ENCODE data around the gene SERHL2. TPM values are rescaled to one million over a fixed set of nuclear protein-coding genes. Genes with fewer than 3 reads are reported as not detected.
"Not testable (repeated sequence)": the region's sequence is repeated elsewhere in the genome, so short reads cannot be mapped to it uniquely, and the experiment has no call there.

Gene SERHL2
- total RNA-seq, 2 experiments from 2014 or later, result 0.78 to 2.1 TPM

DNA sequence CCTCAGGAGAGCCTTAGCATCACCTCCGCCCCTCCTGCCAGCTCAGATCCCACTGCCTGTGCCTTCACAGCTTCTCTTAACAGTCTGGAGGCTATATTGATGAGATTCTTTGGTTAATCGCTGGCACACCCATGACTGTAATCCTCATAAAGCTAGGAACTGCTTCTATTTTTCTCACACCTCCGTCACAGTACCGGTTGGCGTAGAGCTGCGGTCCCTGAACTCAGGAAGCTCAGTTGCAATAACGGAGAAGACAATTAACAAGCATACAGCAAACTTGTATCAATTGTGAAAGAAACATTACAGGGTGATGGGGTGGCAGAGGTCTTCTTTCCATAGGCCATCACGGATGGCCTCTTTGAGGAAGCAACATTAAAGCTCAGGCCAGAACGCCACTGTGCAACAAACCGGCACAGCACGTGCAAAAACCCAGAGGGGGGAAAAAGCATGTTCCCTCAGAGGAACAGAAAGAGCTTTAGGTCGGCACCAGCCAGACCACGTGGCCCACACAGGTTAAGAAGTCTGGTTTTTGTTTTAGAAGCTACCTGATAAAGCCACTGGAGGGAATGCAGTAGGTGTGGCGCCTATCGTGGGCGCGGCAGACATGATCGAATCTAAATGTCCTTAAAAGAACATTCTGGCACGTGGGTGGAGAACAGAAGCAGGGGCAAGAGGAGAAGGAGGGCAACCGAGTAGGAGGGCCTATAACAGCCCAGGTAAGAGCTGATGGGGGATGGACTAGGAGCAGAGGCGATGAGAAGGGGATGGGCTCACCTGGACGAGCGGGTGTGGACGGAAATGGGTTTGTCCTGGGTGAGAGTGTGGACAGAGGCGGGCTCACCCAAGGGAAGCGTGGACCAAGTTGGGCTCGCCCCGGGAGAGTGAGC is 34.9 kb upstream of the SERHL2 start:
- POLR2A ChIA-PET; DNase-seq; CTCF ChIA-PET; H3K36me3 Mint-ChIP-seq (ENCODE audit: low read depth); H3K4me1 Mint-ChIP-seq; H3K27me3 Mint-ChIP-seq; H3K9me3 Mint-ChIP-seq (ENCODE audit: low read depth): not testable (repeated sequence)
- ATAC-seq, result peak; percentile 30
- intact Hi-C loops (cut with DNase I, micrococcal nuclease), result loop anchor here in 1 of 2 experiments (1.0 to 2.0 kb wide), 6 partner anchors 18 to 570 kb away; partner anchors contain the start of genes NDUFA6, POLDIP3, SERHL2 and TTLL1
- H3K27ac Mint-ChIP-seq, result peak overlapping the region; percentile 90
- H3K4me3 Mint-ChIP-seq, result peak overlapping the region; percentile 94

GRCh38 chr22:42519525-42520401 is 34.0 kb upstream of the SERHL2 start, which contains the start of gene RRP7A:
RRP7A (minus strand) TSS chr22:42519796; CDS start chr22:42519786, 10 bp downstream.
- CTCF ChIA-PET, result no interaction called here
- no peaks in the 10 kb centered on the region for H3K27me3 Mint-ChIP-seq

DNA sequence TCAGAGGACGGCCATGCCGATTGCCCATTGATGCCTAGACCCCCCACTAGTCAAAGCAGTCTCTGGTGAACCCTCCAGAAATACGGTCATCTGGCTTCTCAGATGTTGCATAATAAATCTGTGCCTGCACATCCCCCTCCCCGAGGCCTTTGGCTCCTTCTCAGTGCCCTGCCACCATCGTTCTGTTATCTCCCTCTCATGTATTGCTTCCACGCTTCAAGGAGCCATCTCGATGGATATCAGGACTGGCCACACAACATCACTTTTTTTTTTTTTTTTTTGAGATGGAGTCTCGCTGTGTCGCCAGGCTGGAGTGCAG is 32.6 kb upstream of the SERHL2 start:
- ChIA-PET POLR2A (no interaction called here), CTCF (interaction anchor here (0.7 kb wide), 1 partner anchor 460 kb away, joined by 5 read pairs; no protein-coding TSS in a partner anchor)
- Mint-ChIP-seq H3K36me3 (ENCODE audit: low read depth) (peaks cover 7% of the 10 kb centered on the region), H3K9me3 (ENCODE audit: low read depth) (no peaks in the 10 kb centered on the region), H3K27ac (no peak overlapping the region), H3K4me1 (peaks cover 9% of the 10 kb centered on the region), H3K27me3 (no peaks in the 10 kb centered on the region), H3K4me3 (no peak overlapping the region)
- ATAC-seq, result no peak
- no peak for DNase-seq
- intact Hi-C loops (cut with DNase I, micrococcal nuclease), result no loop called here

More at GRCh38 chr22:42519525-42520401, 34.0 kb upstream of the SERHL2 start, which contains the start of gene RRP7A:
- Mint-ChIP-seq H3K27ac (peak within 1 kb of the TSS; percentile 90), H3K36me3 (ENCODE audit: low read depth) (peaks cover 10% of the 10 kb centered on the region), H3K4me1 (peaks cover 9% of the 10 kb centered on the region), H3K9me3 (ENCODE audit: low read depth) (no peaks in the 10 kb centered on the region), H3K4me3 (peak within 1 kb of the TSS; percentile 94)
- POLR2A ChIA-PET, result no interaction called here
- ATAC-seq, result peak; percentile 93
- intact Hi-C loops (cut with DNase I, micrococcal nuclease), result loop anchor here in 1 of 2 experiments (1.0 to 2.0 kb wide), 7 partner anchors 19 to 570 kb away; partner anchors contain the start of genes NDUFA6, POLDIP3, SERHL2 and TTLL1
- DNase-seq, result peak; percentile 93

DNA sequence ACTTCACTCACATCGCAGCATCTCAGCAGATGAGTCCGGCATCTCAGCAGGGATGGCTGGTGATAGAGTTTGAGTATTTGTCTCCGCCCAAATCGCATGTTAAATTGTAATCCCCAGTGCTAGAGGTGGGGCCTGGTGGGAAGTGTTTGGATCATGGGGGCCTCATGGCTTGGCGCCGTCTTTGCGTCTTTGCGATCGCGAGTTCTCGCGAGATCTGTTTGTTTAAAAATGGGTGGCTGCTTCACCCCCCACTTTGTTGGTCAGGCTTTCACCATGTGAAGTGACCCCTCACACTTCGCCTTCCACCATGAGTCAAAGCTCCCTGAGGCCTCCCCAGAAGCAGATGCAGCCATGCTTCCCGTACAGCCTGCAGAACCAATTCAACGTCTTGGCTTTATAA is 31.2 kb upstream of the SERHL2 start:
- no peak for DNase-seq
- peaks cover 7% of the 10 kb centered on the region for H3K36me3 Mint-ChIP-seq (ENCODE audit: low read depth)
- ATAC-seq, result no peak
- H3K27me3 Mint-ChIP-seq, result no peaks in the 10 kb centered on the region
- H3K9me3 Mint-ChIP-seq (ENCODE audit: low read depth), result no peaks in the 10 kb centered on the region
- no peak overlapping the region for H3K27ac Mint-ChIP-seq
- intact Hi-C loops (cut with DNase I, micrococcal nuclease), result no loop called here
- H3K4me1 Mint-ChIP-seq, result peaks cover 9% of the 10 kb centered on the region
- ChIA-PET POLR2A (no interaction called here), CTCF (no interaction called here)
- no peak overlapping the region for H3K4me3 Mint-ChIP-seq

DNA sequence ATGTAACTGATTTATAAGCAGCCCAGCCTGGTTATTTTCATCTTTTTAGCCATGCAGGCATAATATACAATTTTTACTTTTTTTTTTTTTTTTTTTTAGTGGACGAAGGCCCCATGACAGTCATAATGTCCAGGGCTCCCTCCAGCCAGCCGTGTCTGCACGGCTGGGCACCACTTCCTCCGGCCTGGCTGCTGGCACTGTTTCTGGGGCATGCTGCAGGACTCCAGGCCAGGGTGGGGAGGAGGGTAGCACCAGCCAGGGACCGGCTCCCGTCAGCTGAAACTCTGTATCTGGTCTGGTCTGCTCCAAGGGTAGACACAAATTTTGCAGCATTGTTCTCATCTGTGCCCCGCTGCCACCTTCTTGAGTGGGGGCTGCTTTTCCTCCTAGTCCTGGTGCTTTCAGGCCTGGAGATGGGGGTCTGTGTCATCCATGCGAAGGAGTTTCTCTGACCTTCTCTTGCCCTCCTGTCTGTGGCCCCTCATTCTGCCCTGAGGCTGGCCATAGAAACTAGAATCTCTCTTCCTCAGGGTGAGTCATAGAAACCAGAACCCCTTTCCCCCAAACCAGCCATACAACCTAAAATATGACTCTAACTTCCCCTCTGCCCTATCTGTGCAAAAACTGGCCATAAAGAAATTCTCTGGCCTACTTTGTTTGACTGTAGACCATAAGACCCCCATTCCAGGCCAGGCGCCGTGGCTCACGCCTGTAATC is 25.0 kb upstream of the SERHL2 start:
- H3K36me3 Mint-ChIP-seq (ENCODE audit: low read depth), result no peaks in the 10 kb centered on the region
- H3K27ac Mint-ChIP-seq, result no peak overlapping the region
- ChIA-PET CTCF (interaction anchor here (0.6 kb wide), 1 partner anchor 82 kb away, joined by 3 read pairs; no protein-coding TSS in a partner anchor), POLR2A (no interaction called here)
- peaks cover 10% of the 10 kb centered on the region for H3K4me1 Mint-ChIP-seq
- no peak overlapping the region for H3K4me3 Mint-ChIP-seq
- H3K9me3 Mint-ChIP-seq (ENCODE audit: low read depth), result no peaks in the 10 kb centered on the region
- DNase-seq, result no peak
- intact Hi-C loops (cut with DNase I, micrococcal nuclease), result no loop called here
- no peak for ATAC-seq
- no peaks in the 10 kb centered on the region for H3K27me3 Mint-ChIP-seq

DNA sequence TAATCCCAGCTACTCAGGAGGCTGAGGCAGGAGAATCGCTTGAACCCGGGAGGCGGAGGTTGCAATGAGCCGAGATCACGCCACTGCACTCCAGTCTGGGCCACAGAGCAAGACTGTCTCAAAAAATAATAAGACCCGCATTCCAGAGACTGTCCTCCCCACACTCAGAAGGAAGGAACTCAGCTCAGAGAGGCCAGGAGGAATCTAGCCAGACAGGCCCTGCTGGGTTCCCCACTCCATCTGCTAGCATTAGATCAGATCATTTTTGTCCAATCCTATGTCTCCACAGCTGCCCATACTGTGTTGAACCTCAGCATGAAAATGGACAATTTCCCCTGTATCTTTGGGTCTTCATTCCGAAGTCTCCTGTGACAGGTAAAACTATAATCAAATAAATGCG is 24.3 kb upstream of the SERHL2 start:
- ATAC-seq; H3K4me3 Mint-ChIP-seq; H3K27ac Mint-ChIP-seq; DNase-seq; POLR2A ChIA-PET; intact Hi-C loops (cut with DNase I, micrococcal nuclease); H3K9me3 Mint-ChIP-seq (ENCODE audit: low read depth); H3K36me3 Mint-ChIP-seq (ENCODE audit: low read depth); CTCF ChIA-PET; H3K27me3 Mint-ChIP-seq: not testable (repeated sequence)
- peaks cover 14% of the 10 kb centered on the region for H3K4me1 Mint-ChIP-seq

- intact Hi-C loops (cut with DNase I, micrococcal nuclease); H3K4me3 Mint-ChIP-seq; H3K9me3 Mint-ChIP-seq (ENCODE audit: low read depth); ATAC-seq; DNase-seq; H3K36me3 Mint-ChIP-seq (ENCODE audit: low read depth); H3K27ac Mint-ChIP-seq; H3K27me3 Mint-ChIP-seq: not testable (repeated sequence)
- CTCF ChIA-PET, result interaction anchor here (0.5 kb wide), 1 partner anchor 15 kb away, joined by 3 read pairs; no protein-coding TSS in a partner anchor
- H3K4me1 Mint-ChIP-seq, result peaks cover 14% of the 10 kb centered on the region
- POLR2A ChIA-PET, result interaction anchor here (0.6 kb wide), 1 partner anchor 86 kb away, joined by 3 read pairs; no protein-coding TSS in a partner anchor
Measured at GRCh38 chr22:42531401-42532084, 22.2 kb upstream of the SERHL2 start.

- Mint-ChIP-seq H3K27me3 (no peaks in the 10 kb centered on the region), H3K4me3 (peak overlapping the region; percentile 57), H3K27ac (peak overlapping the region; percentile 68), H3K9me3 (ENCODE audit: low read depth) (no peaks in the 10 kb centered on the region), H3K36me3 (ENCODE audit: low read depth) (no peaks in the 10 kb centered on the region), H3K4me1 (peaks cover 23% of the 10 kb centered on the region)
- CTCF ChIA-PET, result interaction anchor here (0.6 to 0.7 kb wide), 3 partner anchors 23 to 1379 kb away, joined by 3 to 5 read pairs (median 3); no protein-coding TSS in a partner anchor
- POLR2A ChIA-PET, result interaction anchor here (0.6 kb wide), 1 partner anchor 66 kb away, joined by 5 read pairs; no protein-coding TSS in a partner anchor
- no peak for DNase-seq
- no peak for ATAC-seq
- intact Hi-C loops (cut with DNase I, micrococcal nuclease), result no loop called here
Measured at GRCh38 chr22:42533638-42533977, 20.1 kb upstream of the SERHL2 start.

- peaks cover 19% of the 10 kb centered on the region for H3K4me1 Mint-ChIP-seq
- DNase-seq; intact Hi-C loops (cut with DNase I, micrococcal nuclease); CTCF ChIA-PET; H3K9me3 Mint-ChIP-seq (ENCODE audit: low read depth); H3K36me3 Mint-ChIP-seq (ENCODE audit: low read depth); ATAC-seq; H3K4me3 Mint-ChIP-seq; H3K27me3 Mint-ChIP-seq; POLR2A ChIA-PET; H3K27ac Mint-ChIP-seq: not testable (repeated sequence)
Measured at GRCh38 chr22:42535082-42535731, 18.5 kb upstream of the SERHL2 start.

DNA sequence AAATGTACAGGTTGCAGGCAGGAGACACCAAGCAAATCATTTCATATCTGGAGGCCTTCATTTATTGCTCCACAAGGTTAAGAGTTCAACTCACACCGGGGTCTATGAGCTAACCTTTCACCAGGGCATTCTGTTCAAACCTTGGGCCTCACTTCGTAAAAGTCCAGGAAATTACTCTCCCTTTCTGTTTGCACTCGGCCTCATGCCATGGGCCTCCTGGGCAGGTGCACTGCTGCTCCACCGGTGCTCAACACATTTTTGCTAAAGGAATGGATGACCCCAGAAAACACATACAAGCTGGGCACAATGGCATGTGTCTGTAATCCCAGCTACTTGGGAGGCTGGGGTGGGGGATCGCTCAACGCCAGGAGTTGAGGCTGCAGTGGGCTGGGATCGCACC is 17.6 kb upstream of the SERHL2 start:
- Mint-ChIP-seq H3K27ac (no peak overlapping the region), H3K9me3 (ENCODE audit: low read depth) (no peaks in the 10 kb centered on the region), H3K36me3 (ENCODE audit: low read depth) (no peaks in the 10 kb centered on the region), H3K4me1 (peaks cover 19% of the 10 kb centered on the region), H3K27me3 (no peaks in the 10 kb centered on the region), H3K4me3 (no peak overlapping the region)
- no peak for ATAC-seq
- no peak for DNase-seq
- ChIA-PET POLR2A (interaction anchor here (0.7 kb wide), 1 partner anchor 12 kb away, joined by 4 read pairs; no protein-coding TSS in a partner anchor), CTCF (no interaction called here)
- intact Hi-C loops (cut with DNase I, micrococcal nuclease), result no loop called here

Data from activated CD4-positive, alpha-beta T cell treated with anti-CD3 and anti-CD28 coated beads for 36 hours (primary cell).